Astrocyte (in vitro differentiated cells and primary cell): Measurements from ENCODE around the gene PRR7.

Experiments used
- CTCF ChIP-seq: IDR thresholded peaks from 2 replicates; pipeline ENCODE4 v1.5.1; 2011; ENCODE audit warnings: low read depth, mild to moderate bottlenecking, inconsistent platforms, low read length, moderate library complexity; ENCODE audit not compliant: insufficient read depth
- EZH2 ChIP-seq: IDR thresholded peaks from 2 replicates; pipeline ENCODE4 v1.6.1; 2012; ENCODE audit warnings: mild to moderate bottlenecking, low read length, inconsistent platforms; ENCODE audit not compliant: insufficient read depth

- no peak for TF ChIP-seq CTCF
- TF ChIP-seq EZH2, result no peak
Measured at GRCh38 chr5:177490311-177490991, 43.8 kb downstream of the PRR7 start.
